Sigmoid colon (tissue), 7 donors: ENCODE measurements around the gene SARNP. TPM values are rescaled to one million over a fixed set of nuclear protein-coding genes. Genes with fewer than 3 reads are reported as not detected.
"Not testable (repeated sequence)": the region's sequence is repeated elsewhere in the genome, so short reads cannot be mapped to it uniquely, and the experiment has no call there.

Experiments used
- DNase-seq: peaks from one replicate; pipeline ENCODE4 v3.0.0-alpha.2; 2019
- H3K27ac ChIP-seq, 4 donors: fragments of 200-600 bp; sonication (generic); one replicate each; pipeline ENCODE4 v1.5.1; 2016 to 2019; ENCODE audit warnings: mild to moderate bottlenecking in 1 of 4
- H3K27me3 ChIP-seq, 3 donors: fragments of 200-600 bp; sonication (generic); one replicate each; pipeline ENCODE4 v1.5.1; 2019; ENCODE audit warnings: mild to moderate bottlenecking in 1 of 3
- H3K36me3 ChIP-seq, 4 donors: fragments of 200-600 bp; sonication (generic); one replicate each; pipeline ENCODE4 v1.5.1; 2016 to 2019
- H3K4me1 ChIP-seq, 4 donors: fragments of 200-600 bp; sonication (generic); one replicate each; pipeline ENCODE4 v1.5.1; 2017 to 2019
- H3K4me3 ChIP-seq, 4 donors: fragments of 200-600 bp; sonication (generic); one replicate each; pipeline ENCODE4 v1.5.1; 2017 to 2019; ENCODE audit warnings: mild to moderate bottlenecking in 2 of 4, moderate library complexity in 1 of 4
- H3K9me3 ChIP-seq, 4 donors: fragments of 200-600 bp in 3 of 4; sonication (generic) in 3 of 4; one replicate each; pipeline versions ENCODE4 v1.5.1 to v1.6.1; 2013 to 2019
- EP300 ChIP-seq, 4 donors: sonication (generic); formaldehyde crosslinking; IDR thresholded peaks; one replicate each; pipeline ENCODE4 v1.6.1; 2017; ENCODE audit warnings: antibody characterized with exemption in 4 of 4
- POLR2A ChIP-seq, 2 donors: fragments of 450-650 bp; IDR thresholded peaks; one replicate each; pipeline ENCODE4 v1.6.1; 2016; ENCODE audit warnings: antibody characterized with exemption in 2 of 2, mild to moderate bottlenecking in 2 of 2, moderate library complexity in 2 of 2
- POLR2AphosphoS5 ChIP-seq, 4 donors: sonication (generic); formaldehyde crosslinking; IDR thresholded peaks; one replicate each; pipeline ENCODE4 v1.6.1; 2017; ENCODE audit warnings: antibody characterized with exemption in 4 of 4
- WGBS, 2 donors: extraction: QIAGEN DNeasy Blood & Tissue Kit; methylation state at CpG; one replicate each; pipeline ENCODE4 v1.1.7; 2013; 5-methylcytosine and 5-hydroxymethylcytosine counted together
- intact Hi-C: fragments of 100-400 bp; cut with DNase I; formaldehyde crosslinking; loops from one replicate; pipeline ENCODE4 v1.15.1; 2023
- polyA plus RNA-seq, 3 donors: library from polyadenylated mRNA; stranded (reverse); fragments of 200-250 nt; gene quantifications; one replicate each; pipeline ENCODE4 v1.2.3, GENCODE V29; 2013
- total RNA-seq, 4 donors: library from RNA; depleted of rRNA; stranded (reverse); fragments of >200 nt; gene quantifications; one replicate each; pipeline ENCODE4 v1.1.0, GENCODE V29; 2016
- TF ChIP-seq, protein P1 (sequence below), 4 experiments: fragments of 450-650 bp in 3 of 4; fragments of 200-600 bp in 1 of 4; IDR thresholded peaks; one replicate each; pipeline ENCODE4 v1.5.1; 2016 to 2019; ENCODE audit warnings: antibody characterized with exemption in 4 of 4, mild to moderate bottlenecking in 3 of 4, moderate library complexity in 2 of 4
- donor health status: healthy with polysubstance abuse.
- donor health status: Bipolar disorder and iron deficiency.
- donor health status: healthy.

The SARNP gene
- total and polyA plus RNA-seq, 7 donors, result 49.0 to 106 (median 81.9) TPM

DNA sequence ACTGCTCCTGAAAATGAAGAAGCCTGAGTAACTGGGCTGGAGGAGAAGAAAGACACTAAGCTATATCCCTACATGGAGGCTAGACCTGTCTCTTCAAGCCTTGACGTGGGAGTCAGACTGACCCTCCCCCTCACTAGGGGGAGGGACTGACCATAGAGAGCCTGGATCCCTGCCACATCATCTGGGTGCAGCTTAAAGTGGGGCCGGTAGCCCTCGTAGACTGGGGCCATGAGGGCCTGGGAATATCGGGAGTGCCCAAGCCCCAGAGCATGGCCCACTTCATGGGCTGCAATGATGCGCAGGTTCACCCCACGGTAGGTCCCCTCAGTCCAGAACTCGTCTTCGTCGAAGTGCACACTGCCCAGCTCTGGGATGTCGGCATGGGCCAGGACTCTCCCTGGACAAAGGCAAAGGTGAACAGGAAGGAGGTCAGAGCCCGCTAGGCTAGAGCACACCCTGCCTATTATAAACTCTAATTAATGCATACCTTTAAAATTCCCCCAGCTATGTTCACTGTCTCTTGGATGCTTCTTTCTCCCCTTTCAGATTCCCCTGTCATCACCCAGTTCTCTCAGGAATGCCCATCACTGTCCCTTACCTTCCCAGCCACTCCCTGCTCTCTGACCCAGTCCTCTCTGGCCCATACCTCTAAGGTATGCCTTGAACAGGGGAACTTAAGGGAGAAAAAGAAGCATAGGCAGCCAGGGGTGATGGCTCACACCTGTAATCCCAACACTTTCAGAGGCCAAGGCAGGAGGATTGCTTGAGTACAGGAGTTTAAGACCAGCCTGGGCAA is 22.0 kb upstream of the SARNP start:
- no peak for DNase-seq
- Histone ChIP-seq H3K4me3 (no peak overlapping the region), H3K27me3 (peaks cover 0 to 4% (median 0%) of the 10 kb centered on the region in 3 donors), H3K4me1 (no peaks in the 10 kb centered on the region), H3K27ac (no peak overlapping the region), H3K36me3 (no peaks in the 10 kb centered on the region), H3K9me3 (no peaks in the 10 kb centered on the region)
- TF ChIP-seq POLR2AphosphoS5 (IDR thresholded peaks at IDR 0.05) (no peak), POLR2A (IDR thresholded peaks at IDR 0.05) (no peak), EP300 (IDR thresholded peaks at IDR 0.05) (no peak)
- TF ChIP-seq, protein P1, sequence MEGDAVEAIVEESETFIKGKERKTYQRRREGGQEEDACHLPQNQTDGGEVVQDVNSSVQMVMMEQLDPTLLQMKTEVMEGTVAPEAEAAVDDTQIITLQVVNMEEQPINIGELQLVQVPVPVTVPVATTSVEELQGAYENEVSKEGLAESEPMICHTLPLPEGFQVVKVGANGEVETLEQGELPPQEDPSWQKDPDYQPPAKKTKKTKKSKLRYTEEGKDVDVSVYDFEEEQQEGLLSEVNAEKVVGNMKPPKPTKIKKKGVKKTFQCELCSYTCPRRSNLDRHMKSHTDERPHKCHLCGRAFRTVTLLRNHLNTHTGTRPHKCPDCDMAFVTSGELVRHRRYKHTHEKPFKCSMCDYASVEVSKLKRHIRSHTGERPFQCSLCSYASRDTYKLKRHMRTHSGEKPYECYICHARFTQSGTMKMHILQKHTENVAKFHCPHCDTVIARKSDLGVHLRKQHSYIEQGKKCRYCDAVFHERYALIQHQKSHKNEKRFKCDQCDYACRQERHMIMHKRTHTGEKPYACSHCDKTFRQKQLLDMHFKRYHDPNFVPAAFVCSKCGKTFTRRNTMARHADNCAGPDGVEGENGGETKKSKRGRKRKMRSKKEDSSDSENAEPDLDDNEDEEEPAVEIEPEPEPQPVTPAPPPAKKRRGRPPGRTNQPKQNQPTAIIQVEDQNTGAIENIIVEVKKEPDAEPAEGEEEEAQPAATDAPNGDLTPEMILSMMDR (IDR thresholded peaks at IDR 0.05), result no peak
- 87 to 89% methylated on average over 11 of the region's 11 CpGs for WGBS, 2 donors
- intact Hi-C loops, result no loop called here

DNA sequence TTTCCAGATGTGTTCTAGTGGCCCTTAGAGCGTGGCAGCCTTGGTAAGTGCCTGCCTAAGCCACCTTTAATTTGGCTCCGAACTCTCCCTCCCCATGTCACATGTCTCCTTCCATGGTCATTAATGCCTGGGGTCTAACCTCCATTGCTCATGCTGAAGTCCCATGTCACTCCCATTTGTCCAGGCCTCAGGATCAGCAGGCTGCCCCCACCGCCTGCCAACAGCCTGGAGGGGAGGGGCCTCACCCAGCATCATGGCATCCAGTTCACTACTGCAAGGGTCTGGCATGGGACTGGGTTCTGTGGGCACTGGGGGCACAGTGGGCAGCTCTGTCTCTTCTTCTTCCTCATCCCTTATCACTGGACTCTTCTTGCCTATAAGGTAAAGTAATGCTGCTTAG is 20.8 kb upstream of the SARNP start:
- no peak overlapping the region for H3K27ac ChIP-seq
- H3K27me3 ChIP-seq, result peaks cover 0 to 4% (median 0%) of the 10 kb centered on the region in 3 donors
- H3K9me3 ChIP-seq, result no peaks in the 10 kb centered on the region
- 94 to 98% methylated on average over 3 of the region's 3 CpGs for WGBS, 2 donors
- H3K4me1 ChIP-seq, result no peaks in the 10 kb centered on the region
- H3K36me3 ChIP-seq, result no peaks in the 10 kb centered on the region
- DNase-seq, result no peak
- intact Hi-C loops, result no loop called here
- no peak for TF ChIP-seq POLR2A (IDR thresholded peaks at IDR 0.05)
- no peak for TF ChIP-seq POLR2AphosphoS5 (IDR thresholded peaks at IDR 0.05)
- TF ChIP-seq, protein P1 (IDR thresholded peaks at IDR 0.05), result no peak
- TF ChIP-seq EP300 (IDR thresholded peaks at IDR 0.05), result no peak
- no peak overlapping the region for H3K4me3 ChIP-seq

DNA sequence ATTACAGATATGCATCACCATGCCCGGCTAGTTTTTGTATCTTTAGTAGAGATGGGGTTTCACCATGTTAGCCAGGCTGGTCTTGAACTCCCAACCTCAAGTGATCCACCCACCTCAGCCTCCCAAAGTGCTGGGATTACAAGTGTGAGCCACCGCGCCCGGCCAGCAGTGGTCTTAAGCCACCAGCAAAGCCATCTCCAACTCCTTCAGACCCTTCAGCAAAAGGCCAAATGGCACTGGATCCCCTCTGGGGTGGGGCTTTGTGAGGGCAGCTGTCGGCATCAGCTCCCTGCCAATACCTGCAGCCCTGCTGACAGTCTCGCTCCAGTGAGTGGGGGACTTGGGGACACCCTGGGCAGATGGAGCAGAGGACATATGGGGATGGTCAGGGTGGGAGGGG is 16.9 kb upstream of the SARNP start:
- H3K9me3 ChIP-seq, H3K36me3 ChIP-seq, H3K27ac ChIP-seq, DNase-seq, H3K4me3 ChIP-seq, intact Hi-C loops, H3K27me3 ChIP-seq: not testable (repeated sequence)
- WGBS, 2 donors, result 80 to 82% methylated on average over 6 of the region's 6 CpGs
- H3K4me1 ChIP-seq, result peaks cover 0 to 20% (median 15%) of the 10 kb centered on the region in 4 donors

DNA sequence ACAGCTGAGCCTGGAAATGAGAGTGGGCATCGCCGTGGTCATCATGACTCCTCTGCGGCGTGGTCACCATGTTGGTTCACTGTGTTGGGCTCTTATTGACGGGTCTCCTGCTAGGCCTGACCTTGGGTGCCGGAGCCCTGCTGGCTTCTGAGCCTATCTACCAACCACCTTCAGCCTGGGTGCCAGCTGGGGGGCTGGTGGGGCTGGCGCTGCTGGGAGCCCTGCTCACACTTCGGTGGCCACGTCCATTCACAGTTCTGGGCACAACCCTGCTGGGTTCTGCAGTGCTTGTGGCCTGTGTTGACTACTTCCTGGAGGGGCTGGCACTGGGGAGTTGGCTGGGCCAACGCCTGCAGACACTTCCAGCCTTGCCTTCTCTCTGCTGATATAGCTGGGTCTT is 15.5 kb upstream of the SARNP start:
- TF ChIP-seq POLR2A (IDR thresholded peaks at IDR 0.05) (no peak), POLR2AphosphoS5 (IDR thresholded peaks at IDR 0.05) (no peak), EP300 (IDR thresholded peaks at IDR 0.05) (no peak)
- TF ChIP-seq, protein P1 (IDR thresholded peaks at IDR 0.05), result no peak
- intact Hi-C loops, result no loop called here

DNA sequence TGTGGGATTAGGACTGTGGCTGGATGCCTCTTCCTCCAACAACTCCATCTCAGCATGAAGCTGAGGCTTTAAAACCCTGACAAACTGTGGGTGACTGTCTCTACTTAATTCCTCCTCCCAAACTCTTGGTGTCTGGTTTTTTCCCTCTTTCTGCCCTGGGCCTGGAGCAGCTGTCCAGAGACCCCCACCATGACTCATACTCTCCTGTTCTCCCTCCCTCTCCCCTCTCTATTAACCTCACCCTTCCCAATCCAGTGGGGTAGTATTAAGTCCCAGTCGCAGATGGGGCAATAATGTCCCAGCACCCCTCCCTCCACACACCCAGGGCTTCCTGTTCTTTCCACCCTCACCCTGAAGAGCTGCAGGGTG is 13.9 kb upstream of the SARNP start:
- H3K9me3 ChIP-seq, result no peaks in the 10 kb centered on the region
- peaks cover 0 to 46% (median 40%) of the 10 kb centered on the region in 4 donors for H3K4me1 ChIP-seq
- WGBS, 2 donors, result 10 to 19% methylated on average over 1 of the region's 1 CpG
- peak overlapping the region; percentile 64 to 88 (median 84) for H3K4me3 ChIP-seq
- H3K36me3 ChIP-seq, result peaks cover 0 to 8% (median 1%) of the 10 kb centered on the region in 4 donors
- no peak for DNase-seq
- no peaks in the 10 kb centered on the region for H3K27me3 ChIP-seq
- H3K27ac ChIP-seq, result peak overlapping the region; percentile 86 to 94 (median 92)
- TF ChIP-seq POLR2AphosphoS5 (IDR thresholded peaks at IDR 0.05), result peak in 1 of 4 donors; percentile 3
- TF ChIP-seq, protein P1 (IDR thresholded peaks at IDR 0.05), result no peak
- intact Hi-C loops, result no loop called here

More for the DNA sequence above, 15.5 kb upstream of the SARNP start:
- H3K36me3 ChIP-seq, result no peaks in the 10 kb centered on the region
- DNase-seq, result no peak
- 95 to 96% methylated on average over 10 of the region's 10 CpGs for WGBS, 2 donors
- peaks cover 0 to 4% (median 0%) of the 10 kb centered on the region in 3 donors for H3K27me3 ChIP-seq
- H3K4me3 ChIP-seq, result no peak overlapping the region
- H3K9me3 ChIP-seq, result no peaks in the 10 kb centered on the region
- no peak overlapping the region for H3K27ac ChIP-seq
- peaks cover 0 to 30% (median 24%) of the 10 kb centered on the region in 4 donors for H3K4me1 ChIP-seq
